GM12865 (cell line): ENCODE data around the gene TIE1.

ENCODE experiments used
- DNase-seq: peaks from one replicate; pipeline ENCODE4 v3.0.0; 2010; ENCODE audit warnings: low read depth
- H3K4me3 ChIP-seq: 2 replicates; pipeline ENCODE4 v1.5.1; 2011; ENCODE audit warnings: mild to moderate bottlenecking, low read depth, low read length, control low read depth
- TF ChIP-seq, protein P1 (sequence below): IDR thresholded peaks from 2 replicates; pipeline ENCODE4 v1.5.1; 2011; ENCODE audit warnings: low read length, control low read depth, low read depth, inconsistent platforms; ENCODE audit not compliant: insufficient read depth; ENCODE audit errors: missing control alignments

Gene TIE1

DNA sequence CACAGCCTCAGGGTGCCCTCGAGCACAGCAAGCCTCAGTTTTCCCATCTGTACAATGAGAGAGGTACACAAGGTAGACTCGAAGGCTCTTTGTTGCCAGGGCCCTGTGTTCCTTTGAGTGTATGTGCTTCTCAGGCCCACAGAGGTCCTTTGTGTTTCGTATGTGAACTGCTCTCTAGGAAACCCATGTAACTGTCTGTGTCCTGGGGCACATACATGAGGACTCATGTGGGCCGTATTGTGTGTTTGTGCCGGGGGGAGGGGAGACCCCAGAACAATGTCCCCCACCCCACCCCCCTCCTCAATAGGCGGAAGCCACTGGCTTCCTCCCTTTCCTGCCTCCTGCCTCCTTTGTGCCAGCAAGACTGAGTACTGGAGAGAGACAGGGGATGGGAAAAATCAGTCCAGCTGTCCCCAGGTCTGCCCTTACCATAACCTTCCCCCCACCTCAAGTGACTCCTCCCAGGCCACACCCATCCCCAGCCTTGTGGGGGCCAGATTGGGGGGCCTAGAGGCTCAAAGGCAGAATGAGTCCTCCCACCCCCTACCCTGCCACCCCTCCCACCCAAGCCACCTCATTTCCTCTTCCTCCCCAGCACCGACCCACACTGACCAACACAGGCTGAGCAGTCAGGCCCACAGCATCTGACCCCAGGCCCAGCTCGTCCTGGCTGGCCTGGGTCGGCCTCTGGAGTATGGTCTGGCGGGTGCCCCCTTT, at the start of gene TIE1:
Gene TIE1 (plus strand): TSS at position 605 of the 717 bp plus-strand sequence. CDS start 90 bp downstream, at position 695.
- TF ChIP-seq, protein P1, sequence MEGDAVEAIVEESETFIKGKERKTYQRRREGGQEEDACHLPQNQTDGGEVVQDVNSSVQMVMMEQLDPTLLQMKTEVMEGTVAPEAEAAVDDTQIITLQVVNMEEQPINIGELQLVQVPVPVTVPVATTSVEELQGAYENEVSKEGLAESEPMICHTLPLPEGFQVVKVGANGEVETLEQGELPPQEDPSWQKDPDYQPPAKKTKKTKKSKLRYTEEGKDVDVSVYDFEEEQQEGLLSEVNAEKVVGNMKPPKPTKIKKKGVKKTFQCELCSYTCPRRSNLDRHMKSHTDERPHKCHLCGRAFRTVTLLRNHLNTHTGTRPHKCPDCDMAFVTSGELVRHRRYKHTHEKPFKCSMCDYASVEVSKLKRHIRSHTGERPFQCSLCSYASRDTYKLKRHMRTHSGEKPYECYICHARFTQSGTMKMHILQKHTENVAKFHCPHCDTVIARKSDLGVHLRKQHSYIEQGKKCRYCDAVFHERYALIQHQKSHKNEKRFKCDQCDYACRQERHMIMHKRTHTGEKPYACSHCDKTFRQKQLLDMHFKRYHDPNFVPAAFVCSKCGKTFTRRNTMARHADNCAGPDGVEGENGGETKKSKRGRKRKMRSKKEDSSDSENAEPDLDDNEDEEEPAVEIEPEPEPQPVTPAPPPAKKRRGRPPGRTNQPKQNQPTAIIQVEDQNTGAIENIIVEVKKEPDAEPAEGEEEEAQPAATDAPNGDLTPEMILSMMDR = no peak
- H3K4me3 ChIP-seq = no peak within 1 kb of the TSS
- DNase-seq = no peak

DNA sequence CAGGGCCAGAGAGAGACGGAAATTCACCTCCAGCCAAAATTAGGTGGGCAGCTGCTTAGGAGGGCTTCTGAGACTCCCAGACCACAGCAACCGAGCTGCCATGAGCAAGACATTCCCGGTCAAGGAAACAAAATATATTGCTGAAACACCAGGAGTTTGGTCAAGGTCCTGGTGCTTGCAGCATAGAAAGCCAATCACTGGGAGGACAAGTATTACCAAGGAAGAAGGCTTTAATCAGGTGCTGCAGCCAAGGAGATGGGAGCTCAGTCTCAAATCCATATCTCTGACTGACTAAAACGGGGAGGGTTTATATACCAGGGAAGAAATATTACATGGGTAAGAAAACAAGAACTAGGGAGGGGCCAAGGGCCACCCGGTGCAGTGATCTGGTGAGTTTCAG, 49.8 kb upstream of the TIE1 start:
- H3K4me3 ChIP-seq = no peak overlapping the region
- no peak for DNase-seq
- TF ChIP-seq, protein P1 = no peak

DNA sequence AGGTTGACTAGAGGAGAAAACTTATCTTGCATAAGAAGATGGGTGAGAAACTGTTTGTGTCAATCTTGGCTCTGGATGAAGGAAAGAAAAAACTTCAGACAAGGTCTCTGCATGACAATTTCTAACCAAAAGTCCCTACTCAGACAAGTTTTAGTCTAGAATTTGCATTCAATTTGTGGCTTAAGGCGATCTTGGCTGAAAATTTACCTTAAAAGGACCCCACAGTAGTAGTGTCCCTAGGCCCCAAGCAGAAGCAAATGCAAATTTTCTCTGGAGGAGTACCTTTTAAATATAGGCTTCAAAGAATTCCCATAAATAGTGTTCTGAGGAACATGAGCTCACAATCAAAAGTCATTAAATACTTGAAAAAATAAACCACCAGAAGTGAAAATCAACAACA, 48.6 kb upstream of the TIE1 start:
- TF ChIP-seq, protein P1 = no peak
- no peak overlapping the region for H3K4me3 ChIP-seq
- DNase-seq = no peak

DNA sequence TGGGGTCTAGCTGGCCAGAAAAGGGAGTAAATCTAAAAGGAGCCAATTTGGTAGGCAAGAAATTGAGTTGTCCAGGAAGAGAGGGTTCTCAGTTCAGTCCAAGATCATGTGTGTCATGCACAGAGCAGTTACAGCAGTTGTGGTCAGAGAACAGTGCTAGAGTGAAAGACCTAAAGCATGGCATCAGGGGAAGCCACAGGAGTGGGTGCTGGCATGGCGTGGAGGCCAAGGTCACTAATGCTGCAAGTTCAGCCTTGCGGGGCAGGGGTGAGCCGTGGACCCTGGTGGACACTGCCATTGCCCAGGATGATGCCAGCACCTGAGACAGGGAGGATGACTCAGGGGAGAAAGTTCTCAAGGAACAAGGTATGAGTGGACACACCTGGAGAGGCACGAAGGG, 47.6 kb upstream of the TIE1 start:
- TF ChIP-seq, protein P1 = no peak
- no peak for DNase-seq
- no peak overlapping the region for H3K4me3 ChIP-seq

DNA sequence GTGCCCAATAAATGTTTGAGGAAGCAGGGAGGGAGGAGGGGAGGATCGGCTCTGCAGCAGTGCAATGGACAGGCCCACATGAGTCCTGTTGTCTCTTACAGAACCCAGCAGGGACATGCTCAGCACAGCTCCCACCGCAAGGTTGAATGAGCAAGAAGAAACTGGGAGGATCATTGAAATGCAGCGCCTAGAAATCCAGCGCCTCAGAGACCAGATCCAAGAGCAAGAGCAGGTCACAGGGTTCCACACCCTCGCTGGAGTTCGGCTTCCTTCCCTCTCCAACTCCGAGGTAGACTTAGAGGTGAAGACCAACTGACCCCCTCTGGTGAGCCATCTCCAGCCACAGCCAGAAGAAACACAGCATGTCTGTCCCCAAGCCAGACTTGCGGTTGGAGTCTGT, 46.9 kb upstream of the TIE1 start:
- TF ChIP-seq, protein P1 = no peak
- no peak for DNase-seq
- H3K4me3 ChIP-seq = no peak overlapping the region

DNA sequence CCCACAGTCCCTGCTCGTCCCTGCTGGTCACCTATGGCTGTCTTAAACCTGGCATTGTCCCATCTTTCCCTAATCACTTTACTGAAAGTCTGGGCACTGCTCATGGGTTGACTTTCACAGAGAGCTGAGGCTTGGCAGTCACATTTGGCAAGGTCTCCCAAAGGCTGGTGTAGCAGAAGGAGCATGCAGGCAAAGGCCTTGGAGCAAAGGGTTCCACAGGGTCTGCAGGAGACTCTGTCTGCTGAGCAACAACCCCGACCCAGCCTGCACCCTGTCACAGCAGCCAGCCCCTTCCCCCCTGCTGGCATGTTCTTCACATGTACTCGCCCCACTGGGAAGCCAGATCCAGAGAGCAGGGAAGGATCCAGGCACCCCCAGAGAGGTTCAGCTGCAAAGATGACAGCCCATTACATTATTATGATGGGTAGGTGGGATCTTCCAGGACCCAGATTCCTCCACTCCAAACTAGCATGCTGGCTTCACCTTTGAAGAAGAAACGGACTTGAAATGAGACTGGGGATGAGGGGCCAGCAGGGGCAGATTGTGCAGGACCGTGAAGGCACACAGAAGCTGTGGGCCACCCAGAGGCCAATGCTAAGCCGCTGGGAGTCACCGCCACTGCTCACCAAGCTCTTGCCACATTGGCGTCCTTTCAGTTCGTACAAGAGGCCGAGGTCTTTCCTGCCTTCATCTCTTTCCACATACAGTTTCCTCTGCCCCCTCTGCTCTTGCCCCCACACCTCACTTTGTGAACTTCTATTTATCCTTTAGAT, 45.2 kb upstream of the TIE1 start:
- no peak overlapping the region for H3K4me3 ChIP-seq
- TF ChIP-seq, protein P1 = no peak
- no peak for DNase-seq
